Stimulated activated CD8-positive, alpha-beta memory T cell treated with anti-CD3 and anti-CD28 coated beads, Interleukin-4, amount 100 ng/mL, for 4 hours (primary cell): ENCODE results near the gene FAM32A.

Experiments used
- DNase-seq, 2 donors: peaks; one replicate each; pipeline ENCODE4 v3.0.0-alpha.2; 2020; ENCODE audit warnings: low read depth in 2 of 2, low spot score in 1 of 2

Gene FAM32A

GRCh38 chr19:16224293-16225045, 39.3 kb downstream of the FAM32A start:
- no peak for DNase-seq

GRCh38 chr19:16225279-16226183, 40.3 kb downstream of the FAM32A start:
- DNase-seq, result no peak

DNA sequence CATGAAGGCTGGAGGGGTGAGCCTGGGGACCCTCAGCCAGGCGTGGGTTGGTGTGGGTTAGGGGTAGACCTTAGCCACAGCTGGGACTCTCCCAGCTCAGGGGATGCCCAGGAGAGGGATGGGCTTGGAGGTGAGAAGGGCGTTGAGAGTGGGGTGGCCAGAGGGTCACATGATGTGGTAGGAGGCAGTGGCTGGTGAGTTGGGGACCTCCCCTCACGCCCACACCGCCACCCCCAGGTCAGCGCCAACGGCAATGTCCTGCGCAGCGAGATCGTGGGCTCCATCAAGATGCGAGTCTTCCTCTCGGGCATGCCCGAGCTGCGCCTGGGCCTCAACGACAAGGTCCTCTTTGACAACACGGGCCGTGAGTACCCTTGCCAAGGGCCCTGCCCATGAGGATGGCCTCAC, 41.0 kb downstream of the FAM32A start:
- DNase-seq, result no peak

GRCh38 chr19:16226878-16227836, 41.9 kb downstream of the FAM32A start:
- DNase-seq, result no peak

GRCh38 chr19:16227837-16228636, 42.8 kb downstream of the FAM32A start:
- DNase-seq, result no peak

- no peak for DNase-seq
Measured at GRCh38 chr19:16228637-16229321, 43.6 kb downstream of the FAM32A start.

DNA sequence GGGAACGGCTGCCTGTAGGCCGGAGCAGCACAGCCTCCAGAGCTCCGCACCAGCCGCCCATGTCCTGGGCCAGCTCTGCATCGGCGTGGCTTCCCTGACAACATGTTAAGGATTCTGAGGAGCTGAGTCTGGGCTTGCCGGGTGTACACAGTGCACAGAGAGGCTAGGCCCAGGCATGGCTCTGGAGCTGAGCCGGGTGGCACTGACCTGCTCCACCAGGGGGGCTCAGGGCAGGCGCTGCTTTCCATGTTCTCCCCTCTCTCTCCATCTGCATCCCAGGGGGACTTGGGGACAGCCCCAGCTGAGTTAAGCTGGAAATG, 44.1 kb downstream of the FAM32A start:
- no peak for DNase-seq

- no peak for DNase-seq
Measured at GRCh38 chr19:16232127-16232526, 46.9 kb downstream of the FAM32A start.

- DNase-seq, result no peak
Measured at GRCh38 chr19:16232568-16232967, 47.4 kb downstream of the FAM32A start.

DNA sequence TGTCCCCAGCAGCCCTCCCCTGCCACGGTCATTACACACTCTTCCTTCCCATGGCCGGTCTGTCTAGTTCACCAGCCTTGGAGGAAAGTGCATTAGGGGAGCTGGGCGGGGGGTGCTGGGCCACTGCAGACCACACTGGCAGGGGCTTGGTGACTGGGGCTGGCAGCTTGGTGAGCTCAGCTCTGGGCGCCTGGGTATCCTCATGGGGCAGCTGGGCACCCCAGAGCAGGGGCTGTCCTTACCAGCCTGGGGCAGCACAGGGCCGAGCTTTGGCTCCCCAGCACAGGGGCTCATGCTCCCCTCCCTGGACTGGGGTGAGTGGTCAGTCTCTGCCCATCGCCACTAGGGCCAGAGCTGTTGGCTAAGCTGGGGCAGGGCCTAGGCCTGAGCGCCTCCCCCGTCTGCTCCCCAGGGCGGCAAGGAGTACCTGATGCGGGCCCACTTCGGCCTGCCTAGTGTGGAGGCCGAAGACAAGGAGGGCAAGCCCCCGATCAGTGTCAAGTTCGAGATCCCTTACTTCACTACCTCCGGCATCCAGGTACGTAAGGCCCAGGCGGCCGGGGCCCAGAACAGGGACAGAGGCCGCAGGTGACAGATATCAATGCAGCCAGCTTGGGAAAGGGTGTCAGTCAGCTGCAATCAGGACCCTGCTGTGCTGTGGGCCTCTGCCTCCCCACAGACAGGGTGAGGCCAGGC, 48.0 kb downstream of the FAM32A start:
- DNase-seq, result no peak

GRCh38 chr19:16233836-16234551, 48.8 kb downstream of the FAM32A start:
- DNase-seq, result no peak

DNA sequence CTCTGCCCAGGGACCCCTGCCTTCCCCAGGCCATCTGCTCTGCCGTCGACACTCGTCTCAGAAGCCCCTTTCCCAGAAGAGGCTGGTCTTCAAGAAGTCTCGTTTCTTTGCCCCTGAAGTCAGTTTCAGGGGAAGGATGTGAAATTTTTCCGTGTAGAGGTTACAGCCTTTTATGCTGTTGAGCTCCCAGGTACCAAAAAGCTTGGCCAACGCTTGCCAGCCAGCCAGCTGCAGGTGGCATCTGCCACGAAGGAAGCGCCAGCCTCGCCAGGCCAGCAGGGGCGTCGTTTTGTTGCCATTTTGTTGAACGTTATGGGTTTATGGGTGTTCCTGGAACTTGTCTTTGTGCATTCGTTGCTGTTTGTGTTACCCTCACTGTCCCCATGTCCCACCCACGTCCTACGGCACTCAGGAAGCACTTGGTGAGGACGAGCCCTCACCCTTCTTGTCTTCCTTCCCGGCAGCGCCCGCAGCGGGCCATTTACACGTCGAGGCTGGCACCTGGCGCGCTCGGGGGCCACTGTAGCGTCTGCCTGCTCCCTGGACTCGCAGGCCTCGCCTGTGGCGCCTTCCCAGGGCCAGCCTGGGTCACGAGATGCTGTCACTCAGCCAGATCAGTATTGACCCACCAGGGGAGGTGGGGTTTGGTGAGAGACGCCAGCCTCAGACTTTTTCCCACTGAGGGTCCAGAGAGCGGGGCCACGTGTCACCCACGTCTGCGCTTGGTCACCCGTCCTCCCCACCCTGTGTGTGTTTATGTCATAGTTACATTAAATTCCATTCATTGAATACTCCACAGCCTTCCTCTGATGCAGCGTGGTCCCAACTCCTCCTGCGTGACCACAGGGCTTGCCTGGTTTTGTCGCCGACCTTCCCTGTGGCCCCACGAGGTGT, 49.6 kb downstream of the FAM32A start:
- no peak for DNase-seq

GRCh38 chr19:16235811-16236652, 50.8 kb downstream of the FAM32A start:
- DNase-seq, result no peak
